G401.6 (cell line): ENCODE results near the gene LRRC49.

Experiments
- FAIRE-seq: peaks from 2 replicates; lab custom pipeline; 2012; peaks lifted over from hg19 to GRCh38; lab: Jason Lieb, UNC

The LRRC49 gene

DNA sequence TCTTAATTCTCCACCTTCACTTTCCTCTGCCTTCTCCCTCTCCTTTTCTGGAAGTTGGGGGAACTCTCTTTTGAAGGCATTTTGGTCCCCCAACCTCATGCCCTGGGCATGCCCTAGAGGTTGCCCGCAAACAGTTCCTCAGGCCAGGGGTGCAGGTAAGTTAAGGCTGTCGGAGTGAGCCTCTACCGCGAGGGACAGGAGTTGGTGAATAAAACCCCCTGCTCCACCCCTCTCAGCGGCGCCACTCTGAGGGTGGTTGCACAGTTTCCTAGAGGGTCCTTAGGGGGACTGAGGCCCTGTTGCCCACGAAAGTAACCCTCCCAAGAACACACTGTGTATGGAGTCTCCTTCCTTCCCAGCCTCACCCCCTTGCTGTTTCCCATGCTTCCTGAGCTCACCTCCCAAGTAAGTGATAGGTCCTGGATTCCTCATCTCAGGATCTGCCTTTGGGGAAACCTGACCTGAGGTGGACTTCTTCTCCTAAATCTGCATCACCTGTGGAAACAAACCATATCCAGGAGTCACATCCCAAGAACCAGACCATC, 199.5 kb downstream of the LRRC49 start:
- FAIRE-seq: no peak

DNA sequence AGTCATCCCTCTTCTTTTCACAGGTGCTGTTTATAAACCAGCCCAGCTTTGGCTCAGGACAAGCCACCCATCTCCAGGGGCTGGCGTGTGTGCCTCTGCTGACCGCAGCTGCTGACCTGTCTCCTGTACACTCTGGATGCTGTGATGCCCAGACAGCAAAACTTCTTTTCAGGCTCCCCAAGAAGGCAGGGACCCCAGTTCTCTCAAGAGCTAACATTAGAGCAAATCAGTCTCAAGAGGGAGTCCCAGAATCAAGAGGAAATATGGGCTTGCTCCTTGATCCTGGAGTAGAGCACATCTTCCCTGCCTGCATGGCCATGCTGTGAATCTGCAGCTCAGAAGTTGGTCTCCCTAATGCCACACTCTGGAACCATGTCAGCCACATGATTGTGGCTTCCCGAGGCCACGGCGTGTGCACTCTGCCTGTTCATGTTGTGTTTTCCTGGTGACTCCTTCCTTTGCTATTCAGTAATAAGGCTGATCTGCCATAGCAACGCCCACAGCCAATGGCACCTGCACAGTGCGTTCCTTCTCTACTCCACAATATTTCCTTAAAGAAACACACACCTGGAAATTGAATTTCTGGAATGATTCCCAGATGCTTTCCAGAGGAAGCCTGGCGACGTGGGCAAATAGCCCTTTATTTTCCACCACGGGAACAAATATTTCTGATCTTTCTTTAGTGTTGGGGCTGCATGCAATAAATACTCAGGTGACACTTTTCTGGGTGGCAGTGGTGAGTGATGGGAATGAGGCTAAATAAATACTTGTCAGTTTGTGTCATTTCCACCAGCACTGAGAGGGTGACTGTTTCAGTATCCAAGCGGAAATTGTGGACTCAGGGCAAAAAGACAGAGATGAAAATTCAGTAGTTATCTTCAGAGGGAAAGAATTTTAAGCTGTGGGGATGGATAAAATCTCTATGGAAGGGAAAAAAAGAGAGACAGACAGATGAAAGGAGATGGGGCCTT, 200.7 kb downstream of the LRRC49 start:
- no peak for FAIRE-seq

DNA sequence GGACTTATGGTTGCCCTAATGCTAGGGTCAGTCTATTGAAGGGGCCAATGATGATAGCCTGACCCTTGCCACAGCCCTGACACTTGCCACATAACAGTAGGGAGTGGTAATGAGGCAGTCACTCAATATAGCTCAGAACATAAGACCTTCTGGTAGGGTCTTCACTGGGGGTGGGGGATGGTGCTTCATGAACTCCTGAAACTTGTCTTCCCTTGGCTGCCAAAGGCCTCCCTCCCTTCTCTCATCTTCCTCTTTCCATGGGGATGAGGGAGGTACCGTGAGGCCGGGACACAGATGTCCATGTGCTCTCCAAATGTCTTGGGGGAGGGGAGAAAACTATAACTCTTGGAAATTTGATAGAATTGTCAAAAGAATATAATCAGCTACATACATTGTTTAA, 201.5 kb downstream of the LRRC49 start:
- no peak for FAIRE-seq

DNA sequence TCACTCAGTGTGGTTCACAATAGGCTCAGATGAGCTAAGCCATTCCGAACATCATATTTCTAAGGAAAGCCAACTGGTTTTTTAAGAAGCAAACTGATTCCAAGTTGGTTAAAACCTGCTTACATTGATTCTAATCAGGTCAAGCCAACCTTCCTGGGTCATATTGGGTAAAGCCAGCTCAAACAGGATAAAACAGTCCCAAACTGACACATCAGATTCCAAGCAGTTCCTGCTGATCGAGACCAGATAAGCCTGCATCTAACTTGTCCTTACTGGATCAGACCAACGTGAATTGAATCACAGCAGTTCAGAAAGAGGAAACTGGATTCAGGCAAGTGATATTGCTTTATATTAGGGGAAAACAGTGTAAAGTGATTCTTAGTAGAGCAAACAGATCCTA, 204.1 kb downstream of the LRRC49 start:
- no peak for FAIRE-seq

DNA sequence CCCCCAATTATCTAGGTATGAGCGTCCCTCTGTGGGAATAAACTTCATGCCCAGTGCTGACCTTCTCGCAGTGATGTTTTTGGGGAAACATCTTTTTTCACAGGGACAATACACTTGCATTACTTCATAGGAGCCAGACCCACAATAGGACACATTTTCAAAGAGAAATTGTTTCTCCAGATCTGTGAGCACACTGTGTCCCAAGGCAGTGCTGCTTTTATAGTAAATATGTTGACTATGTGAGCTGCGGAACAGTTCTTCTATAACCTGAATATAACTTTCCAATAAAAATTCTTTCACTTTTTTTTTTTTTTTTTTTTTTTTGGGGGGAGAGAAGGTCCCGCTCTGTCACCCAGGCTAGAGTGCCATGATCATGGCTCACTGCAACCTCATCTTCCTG, 205.3 kb downstream of the LRRC49 start:
- no peak for FAIRE-seq

- FAIRE-seq: no peak
Observed at GRCh38 chr15:71098920-71099319, 206.3 kb downstream of the LRRC49 start.
